Gastroesophageal sphincter (tissue), 4 donors: ENCODE data around the gene SESN2. TPM values are rescaled to one million over a fixed set of nuclear protein-coding genes. Genes with fewer than 3 reads are reported as not detected.

Experiments used
- ATAC-seq: fragments of 150-250 bp; one replicate; pipeline ENCODE4 v1.9.1; 2016; ENCODE audit warnings: mild to moderate bottlenecking, moderate library complexity
- H3K27ac ChIP-seq, 4 donors: fragments of 200-600 bp; sonication (generic) in 3 of 4; 1 replicate in 3 of 4; 2 replicates in 1 of 4; pipeline ENCODE4 v1.5.1; 2016 to 2019
- H3K27me3 ChIP-seq: fragments of 200-600 bp; sonication (generic); one replicate; pipeline ENCODE4 v1.5.1; 2019
- H3K36me3 ChIP-seq, 2 donors: fragments of 200-600 bp; sonication (generic); one replicate each; pipeline ENCODE4 v1.5.1; 2019; ENCODE audit warnings: control low read depth in 1 of 2
- H3K4me1 ChIP-seq, 3 donors: fragments of 200-600 bp; sonication (generic); 1 replicate in 2 of 3; 2 replicates in 1 of 3; pipeline ENCODE4 v1.5.1; 2016 to 2019; ENCODE audit warnings: control low read depth in 2 of 3
- H3K4me3 ChIP-seq, 2 donors: fragments of 200-600 bp; sonication (generic); one replicate each; pipeline ENCODE4 v1.5.1; 2019; ENCODE audit warnings: mild to moderate bottlenecking in 1 of 2, moderate library complexity in 1 of 2
- H3K9me3 ChIP-seq, 3 donors: fragments of 200-600 bp; sonication (generic); one replicate each; pipeline ENCODE4 v1.5.1; 2017 to 2019; ENCODE audit warnings: control low read depth in 2 of 3
- CTCF ChIP-seq, 4 experiments: fragments of 200-600 bp in 2 of 4; fragments of 450-650 bp in 2 of 4; sonication (generic) in 1 of 4; IDR thresholded peaks; one replicate each; pipeline ENCODE4 v1.5.1; 2017 to 2019; ENCODE audit warnings: antibody characterized with exemption in 4 of 4, mild to moderate bottlenecking in 2 of 4, moderate library complexity in 2 of 4
- EP300 ChIP-seq: sonication (generic); formaldehyde crosslinking; IDR thresholded peaks from one replicate; pipeline ENCODE4 v1.6.1; 2017; ENCODE audit warnings: antibody characterized with exemption, mild to moderate bottlenecking
- POLR2A ChIP-seq, 2 donors: fragments of 450-650 bp; IDR thresholded peaks; one replicate each; pipeline ENCODE4 v1.6.1; 2017; ENCODE audit warnings: antibody characterized with exemption in 2 of 2, mild to moderate bottlenecking in 2 of 2, moderate library complexity in 1 of 2
- POLR2AphosphoS5 ChIP-seq: sonication (generic); formaldehyde crosslinking; IDR thresholded peaks from one replicate; pipeline ENCODE4 v1.6.1; 2017; ENCODE audit warnings: antibody characterized with exemption
- WGBS, 2 donors: methylation state at CpG; one replicate each; pipeline ENCODE4 v1.1.5; 2018; ENCODE audit warnings: low coverage in 1 of 2; 5-methylcytosine and 5-hydroxymethylcytosine counted together
- total RNA-seq, 4 donors: library from RNA; depleted of rRNA; stranded (reverse); fragments of >200 nt; gene quantifications; one replicate each; pipeline ENCODE4 v1.1.0, GENCODE V29; 2016

Gene SESN2
- total RNA-seq, 4 donors from 2014 or later = 7.7 to 10.0 (median 8.3) TPM

GRCh38 chr1:28249013-28249865 is 10.1 kb upstream of the SESN2 start:
- H3K36me3 ChIP-seq = no peaks in the 10 kb centered on the region
- 11 to 41% methylated on average over 2 to 3 of the region's 3 CpGs for WGBS, 2 donors
- no peaks in the 10 kb centered on the region for H3K9me3 ChIP-seq
- H3K4me1 ChIP-seq = peaks cover 4 to 34% (median 15%) of the 10 kb centered on the region in 3 donors
- peak overlapping the region; percentile 74 to 87 (median 84) for H3K27ac ChIP-seq
- ATAC-seq = peak; percentile 35
- H3K27me3 ChIP-seq = no peaks in the 10 kb centered on the region
- TF ChIP-seq POLR2AphosphoS5 (peak; percentile 24), EP300 (no peak), CTCF (IDR thresholded peaks at IDR 0.05) (no peak), POLR2A (IDR thresholded peaks at IDR 0.05) (no peak)
- no peak overlapping the region for H3K4me3 ChIP-seq

- Histone ChIP-seq H3K27ac (peak overlapping the region in 2 of 4 donors; percentile 82 to 87), H3K4me1 (peaks cover 4 to 34% (median 15%) of the 10 kb centered on the region in 3 donors), H3K4me3 (no peak overlapping the region), H3K9me3 (no peaks in the 10 kb centered on the region), H3K27me3 (no peaks in the 10 kb centered on the region), H3K36me3 (no peaks in the 10 kb centered on the region)
- ATAC-seq = no peak
- 47 to 49% methylated on average over 3 to 4 of the region's 4 CpGs for WGBS, 2 donors
- TF ChIP-seq POLR2AphosphoS5 = no peak
- no peak for TF ChIP-seq CTCF (IDR thresholded peaks at IDR 0.05)
- TF ChIP-seq EP300 = no peak
- TF ChIP-seq POLR2A (IDR thresholded peaks at IDR 0.05) = no peak
These were observed 9.4 kb upstream of the SESN2 start for GRCh38 chr1:28249866-28250295.

DNA sequence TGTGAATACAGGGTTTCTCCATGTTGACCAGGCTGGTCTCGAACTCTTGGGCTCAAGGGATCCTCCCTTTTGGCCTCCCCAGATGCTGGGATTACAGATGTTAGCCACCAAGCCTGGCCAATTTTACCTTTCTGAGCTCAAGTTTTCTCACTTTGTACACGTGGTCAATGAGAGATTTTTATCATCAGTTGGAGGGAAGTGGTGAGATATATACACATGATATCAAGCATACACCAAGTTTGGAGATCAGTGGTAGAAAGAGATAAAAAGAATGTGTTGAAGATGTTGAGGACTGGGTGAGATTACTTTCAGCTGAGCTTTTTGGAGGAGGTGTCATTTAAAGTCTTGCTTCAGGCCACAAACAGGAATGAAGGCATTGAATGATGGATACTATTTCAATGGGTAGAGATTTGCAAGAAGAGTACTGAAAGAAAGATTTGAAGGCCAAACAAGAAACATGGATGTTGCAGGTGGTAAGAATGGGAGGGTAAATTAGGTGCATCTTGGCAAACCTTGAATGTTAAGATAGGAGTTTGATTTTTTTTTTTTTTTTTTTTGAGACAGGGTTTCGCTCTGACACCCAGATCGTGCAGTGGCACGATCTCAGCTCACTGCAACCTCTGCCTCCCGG is 3.0 kb upstream of the SESN2 start:
- Histone ChIP-seq H3K27ac (no peak overlapping the region), H3K4me1 (peaks cover 0 to 19% (median 7%) of the 10 kb centered on the region in 3 donors), H3K36me3 (no peaks in the 10 kb centered on the region), H3K27me3 (no peaks in the 10 kb centered on the region), H3K4me3 (no peak overlapping the region), H3K9me3 (no peaks in the 10 kb centered on the region)
- ATAC-seq = no peak
- TF ChIP-seq EP300 = no peak
- 76 to 89% methylated on average over 5 to 6 of the region's 6 CpGs for WGBS, 2 donors

DNA sequence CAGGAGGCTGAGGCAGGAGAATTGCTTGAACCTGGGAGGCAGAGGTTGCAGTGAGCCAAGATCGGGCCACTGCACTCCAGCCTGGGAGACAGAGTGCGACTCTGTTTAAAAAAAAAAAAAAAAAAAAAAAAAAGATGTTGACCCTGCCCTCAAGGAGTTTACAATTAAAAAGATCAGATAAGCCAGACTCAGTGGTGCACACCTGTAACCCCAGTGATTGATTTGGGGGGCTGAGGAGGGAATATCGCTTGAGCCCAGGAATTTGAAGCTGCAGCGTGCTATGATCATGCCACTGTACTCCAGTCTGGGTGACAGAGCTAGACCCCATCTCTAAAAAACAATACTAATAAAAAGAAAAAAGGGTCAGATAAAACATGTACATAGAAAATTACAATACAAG is 1.6 kb upstream of the SESN2 start:
- Histone ChIP-seq H3K9me3 (no peaks in the 10 kb centered on the region), H3K27me3 (no peaks in the 10 kb centered on the region), H3K27ac (no peak overlapping the region), H3K4me3 (no peak overlapping the region), H3K36me3 (no peaks in the 10 kb centered on the region), H3K4me1 (peaks cover 0 to 33% (median 10%) of the 10 kb centered on the region in 3 donors)
- WGBS, 2 donors = 100% methylated on average over 2 of the region's 4 CpGs
- TF ChIP-seq POLR2AphosphoS5 (no peak), EP300 (no peak)
- no peak for ATAC-seq

DNA sequence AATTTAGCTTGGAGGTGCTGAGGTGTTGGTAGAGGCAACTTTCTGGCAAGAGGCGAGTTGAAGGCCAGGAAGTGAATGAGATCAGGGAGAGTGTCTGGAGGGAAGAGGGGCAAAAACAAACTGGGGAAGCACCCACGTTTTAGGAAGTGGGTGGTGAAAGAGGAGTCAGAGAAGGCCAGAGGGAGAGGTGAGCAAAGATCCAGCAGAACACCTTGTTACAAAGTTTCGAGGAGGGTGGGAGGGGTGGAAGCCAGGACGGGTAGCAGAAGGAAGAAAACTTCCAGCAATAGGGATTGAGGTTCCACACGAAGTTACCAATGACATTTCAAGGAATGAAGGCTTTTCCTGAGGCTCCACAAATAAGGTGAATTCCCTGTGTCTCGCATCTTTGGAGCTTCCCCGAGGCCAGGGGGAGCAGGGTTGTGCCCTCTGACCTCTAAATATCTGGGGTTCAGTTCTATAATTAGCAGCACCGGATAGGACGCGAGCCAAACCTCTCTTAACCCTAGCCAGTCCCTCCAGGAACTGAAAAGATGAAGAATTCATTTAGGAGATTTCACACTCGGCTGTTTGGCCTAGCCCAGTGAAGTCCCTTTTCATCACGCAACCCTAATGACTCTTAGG is 578 bp upstream of the SESN2 start:
- Histone ChIP-seq H3K27me3 (no peaks in the 10 kb centered on the region), H3K36me3 (no peaks in the 10 kb centered on the region), H3K27ac (peak overlapping the region in 3 of 4 donors; percentile 69 to 99 (median 98))

More for the DNA sequence above, 578 bp upstream of the SESN2 start:
- TF ChIP-seq POLR2A (IDR thresholded peaks at IDR 0.05) (no peak), EP300 (no peak), CTCF (IDR thresholded peaks at IDR 0.05) (no peak), POLR2AphosphoS5 (no peak)
- peak overlapping the region in 1 of 2 donors; percentile 77 for H3K4me3 ChIP-seq
- peaks cover 0 to 40% (median 10%) of the 10 kb centered on the region in 3 donors for H3K4me1 ChIP-seq
- no peaks in the 10 kb centered on the region for H3K9me3 ChIP-seq
- 4 to 6% methylated on average over 5 to 12 of the region's 12 CpGs for WGBS, 2 donors
- no peak for ATAC-seq
